ENCODE data around the gene TSPAN1.

GRCh38 chr1:46183079-46183847 lies 8.4 kb downstream of the TSPAN1 start:
- no peak for TF ChIP-seq GATA2 (IDR thresholded peaks at IDR 0.05; ENCODE audit: low read depth, low read length)
- TF ChIP-seq GATA3 (IDR thresholded peaks at IDR 0.05; ENCODE audit: low read depth, low read length) = no peak

Measured in SH-SY5Y (cell line).